Measurements from ENCODE around the gene MKI67.

The MKI67 gene

GRCh38 chr10:128122931-128123330 lies 3.3 kb downstream of the MKI67 start:
- Histone ChIP-seq H3K4me1 (ENCODE audit: control insufficient read depth, insufficient read depth, low read length) (peaks cover 11% of the 10 kb centered on the region), H3K9me3 (ENCODE audit: control insufficient read depth in 2 of 2, low read length in 2 of 2) (peaks cover 0 to 2% of the 10 kb centered on the region in 2 donors), H3K4me3 (ENCODE audit: low read length in 2 of 2) (no peak overlapping the region), H3K9ac (ENCODE audit: low read length in 2 of 2) (no peak overlapping the region), H3K27ac (ENCODE audit: low read length) (no peak overlapping the region), H3K36me3 (ENCODE audit: control insufficient read depth in 2 of 2, insufficient read depth in 2 of 2, low read length in 2 of 2) (no peaks in the 10 kb centered on the region), H3K27me3 (ENCODE audit: control insufficient read depth in 1 of 2, insufficient read depth in 2 of 2, low read length in 2 of 2) (peaks cover 24 to 31% of the 10 kb centered on the region in 2 donors)

- Histone ChIP-seq H3K4me3 (ENCODE audit: low read length in 2 of 2) (no peak overlapping the region), H3K27ac (ENCODE audit: low read length) (no peak overlapping the region), H3K4me1 (ENCODE audit: control insufficient read depth, insufficient read depth, low read length) (peaks cover 11% of the 10 kb centered on the region), H3K27me3 (ENCODE audit: control insufficient read depth in 1 of 2, insufficient read depth in 2 of 2, low read length in 2 of 2) (peaks cover 24 to 31% of the 10 kb centered on the region in 2 donors), H3K36me3 (ENCODE audit: control insufficient read depth in 2 of 2, insufficient read depth in 2 of 2, low read length in 2 of 2) (no peaks in the 10 kb centered on the region), H3K9me3 (ENCODE audit: control insufficient read depth in 2 of 2, low read length in 2 of 2) (peaks cover 0 to 2% of the 10 kb centered on the region in 2 donors), H3K9ac (ENCODE audit: low read length in 2 of 2) (no peak overlapping the region)
Observed at GRCh38 chr10:128121750-128122412, 4.3 kb downstream of the MKI67 start.

GRCh38 chr10:128116851-128117615 lies 9.2 kb downstream of the MKI67 start:
- Histone ChIP-seq H3K9ac (ENCODE audit: low read length in 2 of 2) (no peak overlapping the region), H3K27me3 (ENCODE audit: control insufficient read depth in 1 of 2, insufficient read depth in 2 of 2, low read length in 2 of 2) (peaks cover 4% of the 10 kb centered on the region in 2 donors), H3K27ac (ENCODE audit: low read length) (no peak overlapping the region), H3K4me1 (ENCODE audit: control insufficient read depth, insufficient read depth, low read length) (no peaks in the 10 kb centered on the region), H3K4me3 (ENCODE audit: low read length in 2 of 2) (no peak overlapping the region), H3K36me3 (ENCODE audit: control insufficient read depth in 2 of 2, insufficient read depth in 2 of 2, low read length in 2 of 2) (no peaks in the 10 kb centered on the region), H3K9me3 (ENCODE audit: control insufficient read depth in 2 of 2, low read length in 2 of 2) (peaks cover 0 to under 1% of the 10 kb centered on the region in 2 donors)

GRCh38 chr10:128116187-128116586 lies 10.0 kb downstream of the MKI67 start:
- Histone ChIP-seq H3K4me1 (ENCODE audit: control insufficient read depth, insufficient read depth, low read length) (no peaks in the 10 kb centered on the region), H3K27ac (ENCODE audit: low read length) (no peak overlapping the region), H3K9ac (ENCODE audit: low read length in 2 of 2) (no peak overlapping the region), H3K27me3 (ENCODE audit: control insufficient read depth in 1 of 2, insufficient read depth in 2 of 2, low read length in 2 of 2) (no peaks in the 10 kb centered on the region), H3K36me3 (ENCODE audit: control insufficient read depth in 2 of 2, insufficient read depth in 2 of 2, low read length in 2 of 2) (no peaks in the 10 kb centered on the region), H3K4me3 (ENCODE audit: low read length in 2 of 2) (no peak overlapping the region), H3K9me3 (ENCODE audit: control insufficient read depth in 2 of 2, low read length in 2 of 2) (no peaks in the 10 kb centered on the region)

DNA sequence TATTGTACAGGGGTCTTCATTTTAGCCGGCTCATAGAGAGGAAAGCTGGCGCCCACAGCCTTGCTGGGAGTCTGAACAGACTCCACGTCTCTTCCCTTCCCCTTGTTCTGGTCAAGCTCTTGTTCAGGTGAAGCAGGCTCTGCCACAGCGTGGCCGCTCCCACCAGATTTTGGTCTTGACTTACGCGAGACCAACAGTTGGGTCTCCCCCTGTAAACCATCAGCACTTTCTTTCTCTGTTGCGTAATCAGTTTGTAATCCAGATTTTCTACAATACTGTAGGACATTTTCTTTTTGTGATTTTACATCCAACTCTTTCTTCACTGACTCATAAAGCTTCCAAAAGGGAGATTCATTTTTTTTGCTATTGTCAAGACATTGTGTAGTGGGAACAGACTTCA lies 10.9 kb downstream of the MKI67 start:
- Histone ChIP-seq H3K9me3 (ENCODE audit: control insufficient read depth in 2 of 2, low read length in 2 of 2) (no peaks in the 10 kb centered on the region), H3K27ac (ENCODE audit: low read length) (no peak overlapping the region), H3K9ac (ENCODE audit: low read length in 2 of 2) (no peak overlapping the region), H3K27me3 (ENCODE audit: control insufficient read depth in 1 of 2, insufficient read depth in 2 of 2, low read length in 2 of 2) (no peaks in the 10 kb centered on the region), H3K4me3 (ENCODE audit: low read length in 2 of 2) (no peak overlapping the region), H3K4me1 (ENCODE audit: control insufficient read depth, insufficient read depth, low read length) (no peaks in the 10 kb centered on the region), H3K36me3 (ENCODE audit: control insufficient read depth in 2 of 2, insufficient read depth in 2 of 2, low read length in 2 of 2) (no peaks in the 10 kb centered on the region)

GRCh38 chr10:128114901-128115300 lies 11.3 kb downstream of the MKI67 start:
- Histone ChIP-seq H3K4me3 (ENCODE audit: low read length in 2 of 2) (no peak overlapping the region), H3K27me3 (ENCODE audit: control insufficient read depth in 1 of 2, insufficient read depth in 2 of 2, low read length in 2 of 2) (no peaks in the 10 kb centered on the region), H3K27ac (ENCODE audit: low read length) (no peak overlapping the region), H3K9me3 (ENCODE audit: control insufficient read depth in 2 of 2, low read length in 2 of 2) (no peaks in the 10 kb centered on the region), H3K9ac (ENCODE audit: low read length in 2 of 2) (no peak overlapping the region), H3K36me3 (ENCODE audit: control insufficient read depth in 2 of 2, insufficient read depth in 2 of 2, low read length in 2 of 2) (no peaks in the 10 kb centered on the region), H3K4me1 (ENCODE audit: control insufficient read depth, insufficient read depth, low read length) (no peaks in the 10 kb centered on the region)

- no peaks in the 10 kb centered on the region for H3K36me3 ChIP-seq (ENCODE audit: control insufficient read depth in 2 of 2, insufficient read depth in 2 of 2, low read length in 2 of 2)
Observed at GRCh38 chr10:128113026-128113425, 13.2 kb downstream of the MKI67 start.

DNA sequence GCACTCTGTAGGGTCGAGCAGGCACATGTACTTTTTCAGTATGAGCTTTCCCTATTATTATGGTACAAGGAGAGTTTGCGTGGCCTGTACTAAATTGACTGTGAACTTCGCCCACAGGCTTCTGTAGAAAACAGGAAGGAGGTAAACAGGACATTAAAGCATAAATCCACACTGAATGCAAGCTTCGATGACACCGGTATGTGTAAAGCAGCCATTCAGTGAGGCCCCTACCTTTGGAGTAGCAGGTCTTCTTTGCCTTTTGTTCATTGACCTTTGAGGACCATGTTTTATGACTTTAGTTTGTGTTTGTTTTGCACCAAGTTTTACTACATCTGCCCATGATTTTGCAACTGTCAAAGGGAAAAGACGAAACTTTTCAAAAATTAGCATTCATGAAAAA lies 14.5 kb downstream of the MKI67 start:
- Histone ChIP-seq H3K4me3 (ENCODE audit: low read length in 2 of 2) (no peak overlapping the region), H3K9me3 (ENCODE audit: control insufficient read depth in 2 of 2, low read length in 2 of 2) (no peaks in the 10 kb centered on the region), H3K27me3 (ENCODE audit: control insufficient read depth in 1 of 2, insufficient read depth in 2 of 2, low read length in 2 of 2) (no peaks in the 10 kb centered on the region), H3K9ac (ENCODE audit: low read length in 2 of 2) (no peak overlapping the region), H3K27ac (ENCODE audit: low read length) (no peak overlapping the region), H3K36me3 (ENCODE audit: control insufficient read depth in 2 of 2, insufficient read depth in 2 of 2, low read length in 2 of 2) (no peaks in the 10 kb centered on the region), H3K4me1 (ENCODE audit: control insufficient read depth, insufficient read depth, low read length) (no peaks in the 10 kb centered on the region)

More at GRCh38 chr10:128113026-128113425, 13.2 kb downstream of the MKI67 start:
- Histone ChIP-seq H3K4me1 (ENCODE audit: control insufficient read depth, insufficient read depth, low read length) (no peaks in the 10 kb centered on the region), H3K27me3 (ENCODE audit: control insufficient read depth in 1 of 2, insufficient read depth in 2 of 2, low read length in 2 of 2) (no peaks in the 10 kb centered on the region), H3K9me3 (ENCODE audit: control insufficient read depth in 2 of 2, low read length in 2 of 2) (no peaks in the 10 kb centered on the region), H3K27ac (ENCODE audit: low read length) (no peak overlapping the region), H3K9ac (ENCODE audit: low read length in 2 of 2) (no peak overlapping the region), H3K4me3 (ENCODE audit: low read length in 2 of 2) (no peak overlapping the region)

GRCh38 chr10:128110339-128110738 lies 15.9 kb downstream of the MKI67 start:
- no peaks in the 10 kb centered on the region for H3K36me3 ChIP-seq (ENCODE audit: control insufficient read depth in 2 of 2, insufficient read depth in 2 of 2, low read length in 2 of 2)
- H3K9ac ChIP-seq (ENCODE audit: low read length in 2 of 2): no peak overlapping the region
- no peak overlapping the region for H3K4me3 ChIP-seq (ENCODE audit: low read length in 2 of 2)
- H3K27me3 ChIP-seq (ENCODE audit: control insufficient read depth in 1 of 2, insufficient read depth in 2 of 2, low read length in 2 of 2): no peaks in the 10 kb centered on the region
- no peak overlapping the region for H3K27ac ChIP-seq (ENCODE audit: low read length)
- H3K4me1 ChIP-seq (ENCODE audit: control insufficient read depth, insufficient read depth, low read length): no peaks in the 10 kb centered on the region
- H3K9me3 ChIP-seq (ENCODE audit: control insufficient read depth in 2 of 2, low read length in 2 of 2): no peaks in the 10 kb centered on the region

- Histone ChIP-seq H3K9me3 (ENCODE audit: control insufficient read depth in 2 of 2, low read length in 2 of 2) (no peaks in the 10 kb centered on the region), H3K4me1 (ENCODE audit: control insufficient read depth, insufficient read depth, low read length) (no peaks in the 10 kb centered on the region), H3K27me3 (ENCODE audit: control insufficient read depth in 1 of 2, insufficient read depth in 2 of 2, low read length in 2 of 2) (no peaks in the 10 kb centered on the region), H3K27ac (ENCODE audit: low read length) (no peak overlapping the region), H3K4me3 (ENCODE audit: low read length in 2 of 2) (no peak overlapping the region), H3K9ac (ENCODE audit: low read length in 2 of 2) (no peak overlapping the region), H3K36me3 (ENCODE audit: control insufficient read depth in 2 of 2, insufficient read depth in 2 of 2, low read length in 2 of 2) (no peaks in the 10 kb centered on the region)
Observed at GRCh38 chr10:128109707-128110106, 16.5 kb downstream of the MKI67 start.

DNA sequence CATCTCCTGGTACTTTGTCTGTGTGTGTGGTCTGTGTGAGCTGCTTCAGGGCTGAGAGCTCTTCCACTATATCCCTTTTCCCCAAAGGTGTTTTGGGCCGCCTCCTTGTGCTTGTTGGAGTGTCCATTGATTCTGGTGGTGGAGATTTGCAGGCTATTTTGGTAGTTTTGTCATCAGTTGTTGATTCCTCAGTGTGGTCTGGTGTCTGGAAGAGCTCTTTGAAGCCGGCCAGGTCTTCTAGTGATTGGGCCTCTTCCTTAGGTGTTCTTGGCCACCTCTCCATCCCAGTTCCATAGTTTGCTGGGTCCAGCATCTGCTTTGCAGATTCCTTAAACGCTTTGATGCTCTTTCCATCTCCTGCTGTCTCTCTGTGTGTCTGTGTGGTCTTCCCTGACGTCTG lies 20.8 kb downstream of the MKI67 start:
- Histone ChIP-seq H3K9ac (ENCODE audit: low read length in 2 of 2) (no peak overlapping the region), H3K4me3 (ENCODE audit: low read length in 2 of 2) (no peak overlapping the region), H3K27me3 (ENCODE audit: control insufficient read depth in 1 of 2, insufficient read depth in 2 of 2, low read length in 2 of 2) (no peaks in the 10 kb centered on the region), H3K27ac (ENCODE audit: low read length) (no peak overlapping the region), H3K4me1 (ENCODE audit: control insufficient read depth, insufficient read depth, low read length) (no peaks in the 10 kb centered on the region), H3K9me3 (ENCODE audit: control insufficient read depth in 2 of 2, low read length in 2 of 2) (no peaks in the 10 kb centered on the region), H3K36me3 (ENCODE audit: control insufficient read depth in 2 of 2, insufficient read depth in 2 of 2, low read length in 2 of 2) (no peaks in the 10 kb centered on the region)

Measured in stomach smooth muscle (tissue), 2 donors.